ENCODE measurements around the gene FAM13B. TPM values are rescaled to one million over a fixed set of nuclear protein-coding genes. Genes with fewer than 3 reads are reported as not detected.

The FAM13B gene
- total RNA-seq, 4 donors from 2014 or later: 18.7 to 46.7 (median 23.0) TPM

- in situ Hi-C loops (cut with MboI; ENCODE audit: low pct_ligation_motif_present in 1 of 4, low pct_unique_long_range_greater_than_20kb in 1 of 4, low sequenced_read_pairs in 3 of 4): no loop called here
- no peak overlapping the region for H3K4me3 ChIP-seq
- no peaks in the 10 kb centered on the region for H3K27me3 ChIP-seq
- 71 to 86% methylated on average over 1 of the region's 1 CpG for WGBS, 2 donors (ENCODE audit: low coverage in 1 of 2)
- DNase-seq: no peak
- H3K4me1 ChIP-seq: peaks cover 0 to 46% (median 8%) of the 10 kb centered on the region in 4 donors
- intact Hi-C loops (cut with DNase I; ENCODE audit: low total_unique reads): no loop called here
- H3K9me3 ChIP-seq: no peaks in the 10 kb centered on the region
- TF ChIP-seq EP300 (IDR thresholded peaks at IDR 0.05; ENCODE audit: low read depth) (no peak), CTCF (IDR thresholded peaks at IDR 0.05) (no peak), POLR2A (IDR thresholded peaks at IDR 0.05) (no peak), POLR2AphosphoS5 (IDR thresholded peaks at IDR 0.05) (no peak)
- H3K36me3 ChIP-seq: peaks cover 0 to 21% (median 0%) of the 10 kb centered on the region in 4 donors
- no peak overlapping the region for H3K27ac ChIP-seq
Measured at GRCh38 chr5:137997726-137998213, 35.1 kb downstream of the FAM13B start.

- TF ChIP-seq EP300 (IDR thresholded peaks at IDR 0.05; ENCODE audit: low read depth) (no peak), CTCF (IDR thresholded peaks at IDR 0.05) (no peak), POLR2AphosphoS5 (IDR thresholded peaks at IDR 0.05) (no peak), POLR2A (IDR thresholded peaks at IDR 0.05) (no peak)
- in situ Hi-C loops (cut with MboI; ENCODE audit: low pct_ligation_motif_present in 1 of 4, low pct_unique_long_range_greater_than_20kb in 1 of 4, low sequenced_read_pairs in 3 of 4): no loop called here
- Histone ChIP-seq H3K4me1 (peaks cover 0 to 46% (median 8%) of the 10 kb centered on the region in 4 donors), H3K4me3 (no peak overlapping the region), H3K9me3 (no peaks in the 10 kb centered on the region), H3K27ac (no peak overlapping the region), H3K27me3 (no peaks in the 10 kb centered on the region), H3K36me3 (peaks cover 0 to 21% (median 0%) of the 10 kb centered on the region in 4 donors)
- WGBS, 2 donors (ENCODE audit: low coverage in 1 of 2): 54 to 65% methylated on average over 3 of the region's 3 CpGs
- DNase-seq: no peak
- intact Hi-C loops (cut with DNase I; ENCODE audit: low total_unique reads): no loop called here
Measured at GRCh38 chr5:137995749-137996128, 37.1 kb downstream of the FAM13B start.

GRCh38 chr5:137995077-137995748 lies 37.7 kb downstream of the FAM13B start:
- Histone ChIP-seq H3K36me3 (peaks cover 0 to 21% (median 0%) of the 10 kb centered on the region in 4 donors), H3K27me3 (no peaks in the 10 kb centered on the region), H3K27ac (no peak overlapping the region), H3K9me3 (no peaks in the 10 kb centered on the region), H3K4me3 (no peak overlapping the region), H3K4me1 (peaks cover 0 to 41% (median 8%) of the 10 kb centered on the region in 4 donors)
- no peak for DNase-seq
- WGBS, 2 donors (ENCODE audit: low coverage in 1 of 2): 20 to 26% methylated on average over 2 of the region's 2 CpGs
- TF ChIP-seq POLR2AphosphoS5 (IDR thresholded peaks at IDR 0.05) (no peak), POLR2A (IDR thresholded peaks at IDR 0.05) (no peak), EP300 (IDR thresholded peaks at IDR 0.05; ENCODE audit: low read depth) (no peak), CTCF (IDR thresholded peaks at IDR 0.05) (no peak)
- intact Hi-C loops (cut with DNase I; ENCODE audit: low total_unique reads) (no loop called here), in situ Hi-C loops (cut with MboI; ENCODE audit: low pct_ligation_motif_present in 1 of 4, low pct_unique_long_range_greater_than_20kb in 1 of 4, low sequenced_read_pairs in 3 of 4) (no loop called here)

- DNase-seq: no peak
- 71 to 81% methylated on average over 2 of the region's 2 CpGs for WGBS, 2 donors (ENCODE audit: low coverage in 1 of 2)
- Histone ChIP-seq H3K27me3 (no peaks in the 10 kb centered on the region), H3K27ac (no peak overlapping the region), H3K9me3 (no peaks in the 10 kb centered on the region), H3K4me3 (no peak overlapping the region), H3K36me3 (peaks cover 0 to 16% (median 2%) of the 10 kb centered on the region in 4 donors), H3K4me1 (peaks cover 0 to 35% (median 5%) of the 10 kb centered on the region in 4 donors)
- no peak for TF ChIP-seq POLR2AphosphoS5 (IDR thresholded peaks at IDR 0.05)
- TF ChIP-seq CTCF (IDR thresholded peaks at IDR 0.05): no peak
- no peak for TF ChIP-seq EP300 (IDR thresholded peaks at IDR 0.05; ENCODE audit: low read depth)
- TF ChIP-seq POLR2A (IDR thresholded peaks at IDR 0.05): no peak
- intact Hi-C loops (cut with DNase I; ENCODE audit: low total_unique reads) (no loop called here), in situ Hi-C loops (cut with MboI; ENCODE audit: low pct_ligation_motif_present in 1 of 4, low pct_unique_long_range_greater_than_20kb in 1 of 4, low sequenced_read_pairs in 3 of 4) (no loop called here)
Measured at GRCh38 chr5:137994556-137994955, 38.3 kb downstream of the FAM13B start.

Measured in transverse colon (tissue), 4 donors.